Measurements from ENCODE around the gene ENOSF1. TPM values are rescaled to one million over a fixed set of nuclear protein-coding genes. Genes with fewer than 3 reads are reported as not detected.
A peak's percentile ranks its signal among the peaks of the same experiment; 100 is the strongest.

ENOSF1 gene
- total RNA-seq, 4 donors from 2014 or later: 31.8 to 159 (median 64.3) TPM

GRCh38 chr18:711657-712400 is 601 bp downstream of the ENOSF1 start:
- H3K9me3 ChIP-seq: no peaks in the 10 kb centered on the region
- no peaks in the 10 kb centered on the region for H3K27me3 ChIP-seq
- TF ChIP-seq POLR2AphosphoS5 (IDR thresholded peaks at IDR 0.05): peak in 1 of 3 donors; percentile 45
- TF ChIP-seq CTCF (IDR thresholded peaks at IDR 0.05): no peak
- peak in 1 of 2 donors; percentile 21 for TF ChIP-seq POLR2A (IDR thresholded peaks at IDR 0.05)
- H3K4me1 ChIP-seq: peaks cover 21% of the 10 kb centered on the region
- peak; percentile 86 to 90 for DNase-seq (ENCODE audit: low spot score in 2 of 2)
- peaks cover 6% of the 10 kb centered on the region for H3K36me3 ChIP-seq
- peak overlapping the region; percentile 74 for H3K4me3 ChIP-seq
- peak overlapping the region; percentile 90 for H3K27ac ChIP-seq
- 0% methylated on average over 39 of the region's 42 CpGs for WGBS

- Histone ChIP-seq H3K27me3 (no peaks in the 10 kb centered on the region), H3K9me3 (no peaks in the 10 kb centered on the region), H3K36me3 (peaks cover 6% of the 10 kb centered on the region), H3K4me1 (peaks cover 21% of the 10 kb centered on the region), H3K27ac (peak overlapping the region; percentile 90), H3K4me3 (peak overlapping the region; percentile 74)
- WGBS: 7% methylated on average over 8 of the region's 8 CpGs
- no peak for DNase-seq (ENCODE audit: low spot score in 2 of 2)
- no peak for TF ChIP-seq EP300 (IDR thresholded peaks at IDR 0.05)
- TF ChIP-seq CTCF (IDR thresholded peaks at IDR 0.05): no peak
- TF ChIP-seq POLR2A (IDR thresholded peaks at IDR 0.05): no peak
Measured at GRCh38 chr18:711310-711656, 1.1 kb downstream of the ENOSF1 start.

GRCh38 chr18:710418-711300 is 1.8 kb downstream of the ENOSF1 start:
- no peak for TF ChIP-seq CTCF (IDR thresholded peaks at IDR 0.05)
- no peak for TF ChIP-seq POLR2A (IDR thresholded peaks at IDR 0.05)
- TF ChIP-seq POLR2AphosphoS5 (IDR thresholded peaks at IDR 0.05): no peak
- TF ChIP-seq EP300 (IDR thresholded peaks at IDR 0.05): no peak
- H3K4me1 ChIP-seq: peaks cover 21% of the 10 kb centered on the region
- WGBS: 80% methylated on average over 3 of the region's 3 CpGs
- H3K27ac ChIP-seq: no peak overlapping the region
- H3K36me3 ChIP-seq: peaks cover 11% of the 10 kb centered on the region
- H3K27me3 ChIP-seq: no peaks in the 10 kb centered on the region
- no peak for DNase-seq (ENCODE audit: low spot score in 2 of 2)
- H3K4me3 ChIP-seq: peak overlapping the region; percentile 74
- no peaks in the 10 kb centered on the region for H3K9me3 ChIP-seq

- WGBS: 53% methylated on average over 1 of the region's 1 CpG
- H3K4me3 ChIP-seq: no peak overlapping the region
Measured at GRCh38 chr18:709771-710170, 2.7 kb downstream of the ENOSF1 start.

More at GRCh38 chr18:709771-710170, 2.7 kb downstream of the ENOSF1 start:
- Histone ChIP-seq H3K27ac (no peak overlapping the region), H3K36me3 (peaks cover 20% of the 10 kb centered on the region), H3K27me3 (no peaks in the 10 kb centered on the region), H3K4me1 (peaks cover 21% of the 10 kb centered on the region), H3K9me3 (no peaks in the 10 kb centered on the region)
- TF ChIP-seq POLR2AphosphoS5 (IDR thresholded peaks at IDR 0.05): no peak
- TF ChIP-seq POLR2A (IDR thresholded peaks at IDR 0.05): no peak
- no peak for TF ChIP-seq EP300 (IDR thresholded peaks at IDR 0.05)
- no peak for TF ChIP-seq CTCF (IDR thresholded peaks at IDR 0.05)
- DNase-seq (ENCODE audit: low spot score in 2 of 2): no peak
